Measurements from ENCODE around the gene VGF.
A peak's percentile ranks its signal among the peaks of the same experiment; 100 is the strongest.

GRCh38 chr7:101156866-101157589, 8.3 kb downstream of the VGF start:
- TF ChIP-seq CTCF (conservative IDR thresholded peaks at IDR 0.05; ENCODE audit: low read depth in 2 of 2): 0 out of 4 replicates have a peak, but pooled peaks of 1 of the 2 experiments have one; percentile 7
- TF ChIP-seq REST (IDR thresholded peaks at IDR 0.05; ENCODE audit: unreplicated experiment): no peak
- no peak for TF ChIP-seq EZH2phosphoT487 (IDR thresholded peaks at IDR 0.05; ENCODE audit: unreplicated experiment)
- TF ChIP-seq ETS1 (IDR thresholded peaks at IDR 0.05): no peak
- TF ChIP-seq POLR2AphosphoS5 (IDR thresholded peaks at IDR 0.05; ENCODE audit: low read depth): no peak
